Inferior parietal cortex (tissue), 1 donor: ENCODE measurements around the gene PIAS4.

Source experiments
- DNase-seq: peaks from one replicate; pipeline ENCODE4 v3.0.0-alpha.2; 2016; ENCODE audit errors: extremely low spot score

PIAS4 gene

DNA sequence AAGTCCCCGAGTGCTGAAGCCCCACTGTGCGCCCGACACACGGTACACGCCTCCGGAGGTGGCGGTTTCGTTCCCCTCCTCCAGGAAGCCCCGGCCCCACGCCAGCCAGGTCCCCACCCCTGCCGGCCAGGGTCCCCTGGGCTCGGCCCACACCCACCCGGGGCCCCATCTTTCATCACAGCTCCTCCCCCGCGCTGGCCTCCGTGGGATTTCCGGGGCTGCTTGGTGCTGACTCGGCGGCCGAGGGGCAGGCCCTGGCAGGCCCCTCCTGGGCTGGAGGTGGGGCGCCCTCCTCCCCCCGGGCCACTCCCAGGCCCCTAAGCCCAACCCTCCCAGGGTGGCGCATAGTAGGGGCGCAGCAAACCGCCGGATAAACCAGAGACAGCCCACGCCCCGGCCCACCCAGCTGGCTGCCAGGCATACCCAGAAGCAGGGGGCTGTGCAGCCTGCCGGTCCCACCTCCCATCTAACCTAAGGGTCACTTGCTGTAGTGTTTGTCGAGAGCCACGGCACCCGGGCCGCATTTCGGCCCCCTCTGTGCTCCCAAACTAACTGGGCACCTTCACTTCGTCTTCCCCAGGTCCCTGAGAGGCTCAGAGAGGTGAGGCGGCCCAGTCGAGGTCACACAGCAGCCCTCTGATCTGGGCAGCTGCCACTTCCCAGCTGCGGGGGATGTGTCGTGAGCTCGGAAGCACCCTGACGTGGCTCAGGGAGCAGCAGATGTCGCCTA lies 52.5 kb downstream of the PIAS4 start:
- no peak for DNase-seq

DNA sequence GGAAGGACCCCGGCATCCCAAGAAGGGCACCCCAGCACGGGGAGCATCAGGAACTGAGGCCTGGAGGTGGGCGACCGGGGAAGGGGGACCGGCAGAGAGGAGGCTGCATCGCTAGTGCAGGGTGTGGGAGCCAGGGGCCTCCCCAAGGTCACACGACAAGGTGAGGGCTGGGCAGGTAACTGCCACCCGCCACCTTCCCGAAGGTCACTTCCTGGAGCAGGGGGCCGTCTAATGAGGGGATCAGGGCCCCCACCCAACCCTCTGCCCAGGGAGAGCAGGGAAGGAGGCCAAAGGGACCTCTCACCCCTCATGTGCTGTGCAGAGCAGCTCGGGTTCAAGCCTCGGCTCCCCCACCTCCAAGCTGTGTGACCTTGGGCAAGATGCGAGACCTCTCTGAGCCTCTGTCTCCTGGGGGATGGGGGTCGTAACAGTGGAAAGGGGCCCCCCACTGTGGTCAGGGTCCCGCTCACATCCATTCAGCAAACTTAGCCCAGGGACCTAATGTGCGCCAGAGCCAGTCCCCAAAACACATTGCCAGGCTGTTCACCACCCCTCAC lies 53.2 kb downstream of the PIAS4 start:
- DNase-seq = no peak

DNA sequence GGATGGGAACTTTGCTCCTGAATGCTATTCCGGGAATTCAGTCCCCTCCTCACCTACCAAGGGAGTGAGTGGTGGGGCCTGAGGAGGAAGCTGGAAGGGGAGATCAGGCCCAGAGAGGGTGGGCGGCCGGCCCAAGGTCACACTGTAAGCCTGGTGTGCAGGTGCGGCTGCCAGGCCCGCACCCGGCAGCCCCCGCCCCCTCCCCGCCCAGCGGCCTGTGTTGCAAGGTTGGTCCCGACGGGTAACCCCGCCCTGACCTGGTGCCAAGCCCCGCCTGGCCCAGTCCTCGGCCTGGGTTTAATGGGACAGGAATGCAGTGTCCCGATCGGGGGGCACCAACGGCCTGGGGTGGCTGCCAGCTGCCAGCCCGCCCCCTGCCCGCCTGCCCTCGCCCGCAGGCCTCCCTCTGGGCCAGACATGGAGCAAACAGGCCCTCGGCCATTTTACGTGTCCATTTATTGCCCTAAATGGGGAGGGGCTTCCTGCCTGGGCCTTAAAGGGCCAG lies 53.7 kb downstream of the PIAS4 start:
- no peak for DNase-seq

DNA sequence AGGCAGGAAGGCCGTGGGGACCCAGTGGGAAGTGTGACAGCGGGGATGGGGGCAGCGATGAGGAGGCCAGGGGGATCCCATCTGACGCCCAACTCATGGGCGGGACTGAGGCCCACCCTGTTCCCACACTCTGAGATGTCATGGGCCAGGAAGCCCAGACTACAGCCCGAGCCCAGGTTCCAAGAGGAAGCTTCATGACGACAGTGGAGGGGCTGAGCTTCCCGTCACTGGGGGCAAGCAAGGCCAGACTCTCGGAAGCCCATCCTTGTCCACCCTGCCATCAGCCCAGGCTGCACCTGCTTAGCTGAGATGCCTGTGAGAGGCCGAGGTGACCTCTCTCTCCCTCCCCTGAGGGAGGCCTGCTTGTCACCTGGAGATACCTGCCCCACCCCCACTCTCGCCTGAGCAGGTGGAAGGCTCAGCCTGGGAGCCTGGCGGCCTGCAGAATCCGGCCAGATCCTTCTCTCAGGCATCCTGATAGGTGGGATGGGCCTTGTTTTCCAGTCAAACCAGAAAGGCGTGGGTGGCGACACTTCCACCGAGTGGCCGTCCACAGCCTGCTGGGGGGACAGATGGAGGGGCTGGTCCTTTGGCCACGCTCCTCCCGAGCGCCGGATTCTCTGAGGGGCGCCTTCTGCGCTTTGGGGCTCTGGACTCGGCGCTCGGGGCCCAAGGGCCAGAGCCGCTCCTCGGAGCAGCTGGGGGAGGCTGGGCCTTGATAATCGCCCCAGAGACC lies 54.3 kb downstream of the PIAS4 start:
- DNase-seq = no peak

DNA sequence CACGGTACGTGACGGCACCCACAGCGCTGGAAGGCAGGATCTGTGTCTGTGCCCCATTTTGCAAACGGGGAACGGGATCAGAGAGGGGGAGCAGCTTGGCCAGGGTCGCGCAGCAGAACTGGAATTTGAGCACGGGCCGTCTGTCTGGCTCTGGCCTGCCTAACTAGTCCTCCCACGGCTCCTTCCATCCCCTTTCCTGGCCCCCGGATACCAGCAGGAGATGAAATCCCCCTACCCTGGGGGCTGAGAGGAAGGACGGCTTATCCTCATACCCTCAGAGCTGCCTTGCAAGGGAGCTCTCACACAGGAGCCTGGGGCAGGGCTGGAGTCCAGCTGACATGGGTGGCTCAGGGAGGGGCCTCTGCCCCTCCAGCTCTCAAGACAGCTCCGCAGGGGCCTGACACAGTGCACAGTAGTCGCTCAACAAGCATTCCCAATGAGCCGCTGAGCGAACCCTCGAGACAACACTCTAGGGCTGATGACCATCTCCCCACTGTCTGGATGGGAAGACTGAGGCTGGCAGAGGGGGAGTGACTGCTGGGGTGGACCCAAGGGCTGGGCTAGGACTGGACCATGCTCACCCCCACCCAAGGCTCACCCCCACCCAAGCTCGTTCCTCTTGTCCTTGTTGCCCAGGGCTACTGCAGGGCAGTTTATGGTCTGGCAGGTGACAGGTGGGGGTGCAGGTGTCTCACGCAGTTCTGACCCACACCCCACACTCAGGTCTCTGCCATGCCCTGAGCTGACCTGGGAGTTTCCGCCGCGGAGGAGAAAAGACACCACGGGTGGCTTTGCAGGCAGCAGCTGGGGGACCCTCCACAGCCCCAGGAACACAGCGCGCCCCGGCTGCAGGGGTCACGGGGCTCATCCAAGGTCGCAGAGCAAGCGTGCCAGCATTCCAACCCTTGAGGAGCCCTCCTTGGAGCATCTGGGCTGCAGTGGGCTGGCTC lies 55.2 kb downstream of the PIAS4 start:
- DNase-seq = no peak

DNA sequence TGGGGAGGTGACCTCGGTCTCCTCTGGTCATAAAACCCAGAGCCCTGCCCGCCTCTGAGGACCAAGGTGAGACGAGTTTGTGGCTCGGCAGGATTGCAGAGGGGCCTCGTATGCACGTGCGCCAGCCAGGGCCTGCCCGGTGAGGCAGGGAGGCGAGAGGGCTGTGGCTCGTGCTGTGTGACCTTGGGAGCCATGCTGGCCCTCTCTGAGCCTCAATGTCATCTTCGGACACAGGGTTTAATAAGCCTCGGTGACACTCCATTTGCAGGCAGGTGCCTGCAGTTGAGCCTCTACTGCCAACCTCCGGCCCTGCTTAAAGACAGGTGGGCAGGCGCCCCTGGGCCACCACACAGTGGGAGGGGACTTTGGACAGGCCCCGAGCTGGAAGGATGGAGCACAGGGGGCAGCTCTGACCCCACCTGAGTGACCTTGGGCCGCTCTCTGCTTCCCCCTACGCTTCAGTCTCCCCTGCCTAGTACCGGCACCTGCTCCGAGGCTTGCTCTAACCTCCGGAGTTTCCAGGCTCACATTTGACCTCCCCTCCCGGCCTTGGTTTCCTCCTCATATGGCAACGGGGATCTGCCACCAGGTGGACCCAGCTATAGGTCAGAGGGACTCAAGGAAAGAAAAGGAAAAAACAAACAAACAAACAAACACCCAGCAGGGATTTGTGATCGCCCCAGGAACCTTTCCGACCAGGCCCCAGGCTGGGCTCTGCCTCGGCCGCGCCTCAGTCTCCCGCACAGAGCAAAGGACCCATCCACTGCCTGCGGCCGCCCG lies 56.0 kb downstream of the PIAS4 start:
- no peak for DNase-seq

DNA sequence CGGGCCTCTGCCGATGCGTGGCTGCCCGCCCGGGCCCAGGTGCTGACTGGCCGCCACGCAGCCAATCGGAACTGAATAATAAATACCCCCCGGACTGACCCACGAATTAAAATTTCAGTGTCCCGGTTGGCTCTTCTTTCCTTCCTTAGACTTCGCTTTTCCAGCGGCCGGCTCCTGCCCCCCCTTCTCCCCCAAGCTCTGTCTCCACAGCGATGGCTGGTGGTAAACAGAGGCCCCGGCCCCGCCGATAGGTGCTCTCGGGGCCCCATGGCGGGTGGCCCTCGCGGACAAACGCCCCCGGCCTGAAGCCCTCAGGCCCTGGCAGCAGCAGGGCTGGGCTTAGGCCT lies 56.6 kb downstream of the PIAS4 start:
- no peak for DNase-seq

DNA sequence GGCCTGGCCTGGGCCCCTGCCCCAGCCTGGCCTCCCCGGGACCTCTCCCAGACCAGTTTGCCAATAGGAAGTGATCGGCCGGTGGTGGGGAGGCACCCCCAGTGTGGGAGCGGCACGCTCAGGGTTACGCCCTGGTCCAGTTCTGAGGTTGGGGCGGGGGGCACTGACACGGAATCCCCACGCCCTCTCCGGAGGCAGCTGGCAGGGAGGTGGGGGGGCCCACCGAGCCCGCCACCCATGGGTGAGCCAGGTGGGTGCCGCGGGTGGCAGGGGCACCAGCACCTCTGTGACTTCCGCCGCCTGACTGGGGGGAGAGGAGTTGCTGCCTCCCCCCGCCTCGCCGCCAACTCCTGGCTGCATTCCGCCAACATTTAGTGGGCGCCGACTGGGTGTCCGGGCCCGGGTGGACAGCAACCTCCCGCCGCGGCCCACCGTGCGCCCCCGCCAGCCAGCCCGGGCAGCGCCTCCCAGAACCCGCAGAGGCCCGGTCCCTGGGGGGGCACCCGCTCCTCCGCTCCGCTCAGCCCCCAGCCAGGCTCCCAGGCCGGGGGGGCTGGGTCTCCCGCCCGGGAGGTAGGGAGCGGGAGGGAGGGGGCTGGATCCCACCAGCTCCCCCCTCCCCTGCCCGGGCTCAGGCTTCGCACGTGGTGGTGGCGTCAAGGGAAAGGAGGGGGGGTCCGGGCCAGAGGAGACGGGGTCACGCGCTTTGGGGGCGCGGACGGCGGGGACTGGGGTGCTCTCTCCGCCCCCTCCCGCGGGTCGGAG lies 57.1 kb downstream of the PIAS4 start:
- no peak for DNase-seq

DNA sequence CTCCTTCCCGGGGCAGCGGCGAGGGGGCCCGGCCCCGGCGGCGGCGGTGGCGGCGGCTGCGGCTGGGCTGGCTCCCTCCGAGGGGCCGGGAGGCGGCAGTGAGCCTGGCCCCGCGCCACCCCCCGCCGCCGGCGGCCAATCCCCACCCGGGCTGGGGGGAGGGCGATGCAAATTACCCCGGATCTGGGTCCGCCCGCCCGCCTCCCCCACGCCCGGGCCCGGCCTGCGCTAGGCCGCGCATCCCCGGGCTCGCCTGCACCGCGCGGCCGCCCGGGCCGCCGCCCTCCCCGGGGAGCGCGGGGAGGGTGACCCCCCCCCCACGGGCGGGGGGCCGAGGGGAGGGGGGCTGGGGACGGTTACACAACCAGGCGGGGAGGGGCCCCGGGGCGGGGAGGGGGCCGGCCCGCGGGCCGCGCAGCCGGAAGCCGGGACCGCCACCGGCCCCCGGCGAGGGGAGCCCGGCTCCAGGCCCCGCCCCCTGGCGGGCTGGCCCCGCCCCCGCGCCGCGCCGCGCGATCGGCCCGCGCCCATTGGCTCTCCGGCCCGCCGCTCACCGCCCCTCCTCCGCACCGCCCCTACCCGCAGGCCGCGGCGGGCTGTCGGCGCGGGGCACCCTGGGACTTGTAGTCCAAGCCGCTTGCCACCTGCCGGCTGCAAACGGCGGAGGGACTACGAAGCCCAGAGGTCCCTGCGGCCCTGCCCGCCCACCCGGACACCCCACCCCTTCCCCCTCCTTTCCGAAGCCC lies 58.1 kb downstream of the PIAS4 start:
- DNase-seq = peak; percentile 88

DNA sequence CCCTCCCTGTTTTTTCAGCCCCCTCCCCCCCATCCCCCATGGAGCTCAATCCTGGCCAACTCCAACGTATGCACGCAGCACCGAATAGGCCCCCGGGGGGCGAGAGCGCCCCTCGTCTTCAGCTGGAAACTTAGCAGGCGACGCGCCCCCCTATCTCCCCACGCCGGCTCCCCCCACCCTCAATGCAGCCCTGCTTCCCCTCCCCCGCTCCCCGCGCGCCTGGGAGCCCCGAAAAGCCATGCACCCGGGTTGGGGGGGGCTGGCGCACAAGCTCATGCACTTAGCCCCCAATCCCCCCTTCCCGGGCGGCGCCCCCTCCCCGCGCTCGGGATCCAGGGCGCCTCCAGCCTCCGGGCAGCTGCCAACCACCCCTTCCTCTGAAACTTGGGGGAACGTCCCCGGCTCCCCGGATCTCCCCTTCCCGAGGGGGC lies 58.7 kb downstream of the PIAS4 start:
- DNase-seq = peak; percentile 39

DNA sequence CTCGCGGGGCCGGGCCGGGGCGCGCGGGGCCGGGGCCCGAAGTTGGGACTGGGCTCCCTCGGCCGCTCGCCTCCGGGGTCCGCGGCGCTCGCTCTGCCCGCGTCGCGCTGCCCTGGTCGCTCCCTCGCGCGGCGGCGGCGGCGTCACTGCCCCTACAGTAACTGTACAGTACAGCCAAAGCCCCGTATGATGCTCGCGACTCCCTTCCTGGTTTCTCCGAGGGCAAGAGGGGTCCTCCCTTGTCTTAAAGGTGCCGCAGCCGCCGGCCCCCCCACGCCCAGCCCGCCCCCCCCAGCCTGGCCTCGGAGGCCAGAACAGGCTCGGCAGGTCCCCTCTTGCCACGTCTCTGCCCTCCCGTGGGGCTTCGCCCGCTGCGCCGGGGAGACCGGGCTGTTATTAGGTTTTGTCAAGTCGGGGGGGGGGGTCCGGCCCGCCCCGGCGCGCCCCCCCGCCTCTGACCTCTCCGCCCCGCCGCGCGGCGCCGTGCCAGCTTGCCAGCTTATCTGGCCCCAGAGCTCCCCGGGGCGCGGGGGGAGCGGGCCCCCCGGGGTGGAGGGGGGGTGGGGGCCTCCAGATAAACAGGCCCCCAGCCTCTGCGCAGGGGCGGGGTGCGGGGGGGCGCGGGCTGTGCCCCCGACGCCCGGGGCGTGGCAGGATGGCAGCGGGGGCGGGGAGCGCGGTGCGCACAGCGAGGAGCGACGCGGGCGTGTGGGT lies 59.3 kb downstream of the PIAS4 start, which contains the start of gene ZBTB7A:
Gene ZBTB7A (minus strand): TSS at position 218 of the 714 bp plus-strand sequence. CDS start 11,667 bp downstream, outside the sequence.
- peak; percentile 66 for DNase-seq

DNA sequence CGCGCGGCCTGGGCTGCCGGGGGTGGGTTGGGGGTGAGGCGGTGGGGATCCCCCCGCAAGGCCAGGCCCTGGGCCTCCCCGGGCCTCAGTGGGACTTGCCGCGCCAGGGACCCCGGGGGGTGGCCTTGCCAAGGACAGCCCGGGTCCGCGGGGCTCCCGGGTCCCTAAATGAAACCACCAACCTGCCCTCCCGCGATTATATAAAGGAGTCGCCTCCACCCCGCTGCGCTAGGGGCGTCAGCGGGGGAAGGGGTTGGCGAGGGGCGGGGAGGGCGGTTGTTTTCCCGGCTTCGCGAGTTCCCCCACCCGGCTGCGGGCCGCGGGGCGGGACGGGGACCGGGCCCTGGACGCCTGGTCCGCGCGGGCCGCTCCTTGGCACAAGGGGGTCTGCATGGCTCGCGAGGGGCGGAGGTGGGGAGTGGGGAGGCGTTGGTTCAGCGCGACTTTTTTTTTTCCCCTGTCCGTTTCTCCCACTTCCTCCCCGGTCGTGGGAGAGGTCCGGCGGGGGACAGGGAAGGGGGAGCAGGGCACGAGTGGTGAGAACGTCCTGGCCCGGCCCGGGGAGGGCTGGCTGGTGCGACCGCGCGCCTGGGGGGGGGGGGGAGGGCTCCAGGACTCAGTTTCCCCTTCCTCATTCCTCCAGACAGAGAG lies 60.0 kb downstream of the PIAS4 start:
- DNase-seq = no peak

DNA sequence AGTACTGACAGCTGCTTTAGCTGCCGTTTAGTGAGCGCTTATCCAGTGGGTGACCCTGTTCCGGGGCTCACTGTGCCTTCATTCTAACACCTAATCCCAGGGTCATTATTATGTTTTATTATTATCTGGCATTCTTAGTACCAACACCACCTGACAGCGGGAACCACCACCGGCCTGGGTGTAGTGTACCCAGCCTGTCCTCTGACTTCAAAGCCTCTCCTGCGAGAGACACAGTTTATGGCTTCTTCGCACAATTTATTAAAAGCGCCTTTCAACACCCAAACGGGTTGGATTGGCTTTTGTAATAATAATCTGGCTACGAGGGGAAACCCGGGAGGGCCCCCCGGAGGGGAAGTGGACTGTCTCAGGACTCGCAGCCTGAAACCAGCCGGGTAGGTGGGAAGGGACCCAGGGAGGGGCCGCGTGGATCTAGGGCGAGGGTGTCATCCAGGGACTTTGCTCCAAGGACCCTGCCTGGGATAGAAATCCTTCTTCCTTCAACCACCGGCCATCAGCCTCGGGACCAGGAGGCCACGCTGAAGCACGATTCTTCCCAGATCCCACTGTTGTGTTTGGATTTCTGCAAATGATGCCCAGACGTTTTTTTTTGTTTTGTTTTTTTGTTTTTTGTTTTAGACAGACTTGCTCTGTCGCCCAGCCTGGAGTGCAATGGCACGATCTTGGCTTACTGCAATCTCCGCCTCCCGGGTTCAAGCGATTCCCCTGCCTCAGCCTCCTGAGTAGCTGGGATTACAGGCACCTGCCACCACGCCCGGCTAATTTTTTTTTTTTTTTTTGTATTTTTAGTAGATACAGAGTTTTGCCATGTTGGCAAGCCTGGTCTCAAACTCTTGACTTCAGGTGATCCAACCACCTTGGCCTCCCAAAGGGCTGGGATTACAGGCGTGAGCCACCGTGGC lies 60.8 kb downstream of the PIAS4 start:
- DNase-seq = no peak

DNA sequence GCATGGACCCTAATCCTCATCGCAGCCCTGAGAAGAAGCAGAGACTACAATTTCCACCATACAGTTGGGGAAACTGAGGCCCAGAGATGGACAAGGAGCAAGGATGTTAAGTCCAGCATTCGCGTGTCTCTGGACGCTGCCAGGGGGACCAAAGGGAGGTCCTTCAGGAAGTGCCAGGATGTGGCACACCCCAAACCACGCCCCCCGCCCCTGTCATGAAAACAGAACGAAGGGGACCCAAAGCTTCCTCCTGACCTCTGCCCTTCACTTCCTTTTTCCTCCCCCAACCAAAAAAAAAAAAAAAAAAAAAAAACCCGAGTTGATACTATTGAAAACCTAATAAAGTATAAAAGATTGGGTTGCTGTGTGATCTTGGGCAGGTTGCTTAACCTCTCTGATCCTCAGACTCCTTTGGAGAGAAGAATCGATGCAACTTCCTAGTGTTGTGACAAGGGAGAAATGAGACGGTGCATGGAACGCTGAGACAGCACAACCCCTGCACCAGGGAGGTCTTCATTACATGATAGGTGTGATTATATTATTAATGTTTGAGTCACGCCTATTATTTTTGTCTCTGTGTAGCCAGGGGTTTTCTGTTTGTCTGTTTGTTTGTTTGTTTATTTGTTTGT lies 61.9 kb downstream of the PIAS4 start:
- DNase-seq = no peak

DNA sequence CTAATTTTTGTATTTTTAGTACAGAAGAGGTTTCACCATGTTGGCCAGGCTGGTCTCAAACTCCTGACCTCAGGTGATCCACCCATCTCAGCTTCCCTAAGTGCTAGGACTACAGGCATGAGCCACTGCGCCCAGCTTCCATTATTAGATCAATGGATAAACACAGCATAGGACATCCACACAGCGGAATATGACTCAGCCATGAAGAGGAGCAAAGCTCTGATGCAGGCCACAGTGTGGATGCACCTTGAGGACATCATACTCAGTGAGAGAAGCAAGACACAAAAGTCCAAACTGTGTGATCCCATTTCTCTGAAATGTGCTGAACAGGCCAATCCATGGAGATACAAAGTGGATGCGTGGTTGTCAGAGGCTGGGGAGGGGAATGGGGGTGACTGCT lies 64.1 kb downstream of the PIAS4 start:
- DNase-seq = no peak

DNA sequence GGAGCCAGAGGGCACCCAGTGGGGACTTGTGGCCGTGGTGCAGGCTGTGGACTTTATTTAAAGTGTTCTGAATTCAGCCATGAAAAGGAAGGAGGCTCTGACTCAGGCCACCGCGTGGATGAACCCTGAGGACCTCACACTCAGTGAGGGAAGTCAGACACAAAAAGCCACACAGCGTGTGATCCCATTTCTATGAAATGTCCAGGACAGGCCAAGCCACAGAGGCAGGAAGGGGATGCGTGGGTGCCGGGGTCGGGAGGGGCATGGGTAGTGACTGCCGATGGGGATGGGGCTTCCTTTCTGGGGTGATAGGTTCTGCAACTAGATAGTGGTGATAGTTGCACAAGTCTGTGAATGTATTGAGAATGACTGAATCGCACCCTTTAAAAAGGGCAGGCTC lies 67.8 kb downstream of the PIAS4 start:
- no peak for DNase-seq

DNA sequence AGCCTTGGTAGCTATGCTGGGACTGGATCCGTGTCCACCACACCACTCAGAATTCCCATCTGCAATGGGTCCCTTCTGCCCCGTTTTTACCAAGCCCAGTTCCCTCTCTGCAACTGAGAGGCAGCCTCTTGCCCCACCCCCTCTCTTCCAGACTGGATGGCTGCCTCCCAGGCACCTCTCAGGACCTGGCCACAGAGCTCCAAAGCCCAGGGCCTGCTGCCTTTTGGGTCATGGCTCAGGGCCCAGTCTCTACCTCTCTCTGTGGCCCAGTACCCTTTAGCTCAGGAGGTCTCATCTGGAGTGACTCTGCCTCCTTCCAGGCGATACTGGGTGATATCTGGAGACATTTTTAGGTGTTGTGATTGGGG lies 69.5 kb downstream of the PIAS4 start:
- DNase-seq = no peak
